Umbilical cord (tissue), 2 donors: ENCODE data around the gene TRPV6. TPM values are rescaled to one million over a fixed set of nuclear protein-coding genes. Genes with fewer than 3 reads are reported as not detected.

Experiments
- DNase-seq: peaks from one replicate; pipeline ENCODE4 v3.0.0-alpha.2; 2015; ENCODE audit warnings: low spot score
- total RNA-seq: library from RNA; depleted of rRNA; stranded (reverse); fragments of >200 nt; gene quantifications from one replicate; pipeline ENCODE4 v1.2.3, GENCODE V29; 2014; ENCODE audit warnings: low replicate concordance; ENCODE audit not compliant: insufficient read depth

Gene TRPV6
- total RNA-seq, 1 donor from 2014 or later = 2.6 TPM

- DNase-seq = no peak
Measured at GRCh38 chr7:142886866-142887265, 1.3 kb upstream of the TRPV6 start.

- no peak for DNase-seq
Measured at GRCh38 chr7:142884286-142884640, 1.3 kb downstream of the TRPV6 start.

GRCh38 chr7:142883571-142884285 is 1.8 kb downstream of the TRPV6 start:
- DNase-seq = no peak

GRCh38 chr7:142883145-142883544 is 2.4 kb downstream of the TRPV6 start:
- DNase-seq = no peak

GRCh38 chr7:142882338-142882678 is 3.2 kb downstream of the TRPV6 start:
- no peak for DNase-seq

GRCh38 chr7:142881586-142882337 is 3.8 kb downstream of the TRPV6 start:
- DNase-seq = no peak

- no peak for DNase-seq
Measured at GRCh38 chr7:142880876-142881505, 4.6 kb downstream of the TRPV6 start.

GRCh38 chr7:142879060-142879459 is 6.5 kb downstream of the TRPV6 start:
- no peak for DNase-seq

- DNase-seq = no peak
Measured at GRCh38 chr7:142878315-142878714, 7.2 kb downstream of the TRPV6 start.

- no peak for DNase-seq
Measured at GRCh38 chr7:142876991-142877910, 8.3 kb downstream of the TRPV6 start.

GRCh38 chr7:142876236-142876960 is 9.1 kb downstream of the TRPV6 start:
- DNase-seq = no peak

GRCh38 chr7:142875456-142875855 is 10.1 kb downstream of the TRPV6 start:
- DNase-seq = no peak

- DNase-seq = no peak
Measured at GRCh38 chr7:142874837-142875236, 10.7 kb downstream of the TRPV6 start.

GRCh38 chr7:142874409-142874808 is 11.1 kb downstream of the TRPV6 start:
- no peak for DNase-seq

- no peak for DNase-seq
Measured at GRCh38 chr7:142873871-142874270, 11.7 kb downstream of the TRPV6 start.

GRCh38 chr7:142873281-142873784 is 12.2 kb downstream of the TRPV6 start:
- DNase-seq = no peak

- DNase-seq = no peak
Measured at GRCh38 chr7:142872106-142872675, 13.4 kb downstream of the TRPV6 start.

GRCh38 chr7:142871260-142872105 is 14.1 kb downstream of the TRPV6 start:
- no peak for DNase-seq

GRCh38 chr7:142870566-142871259 is 14.8 kb downstream of the TRPV6 start:
- DNase-seq = no peak
